GM21786 (cell line): ENCODE results near the gene UBAP1.
"Not testable (repeated sequence)": the region's sequence is repeated elsewhere in the genome, so short reads cannot be mapped to it uniquely, and the experiment has no call there.

Source experiments
- ATAC-seq: cut with Tn5 transposase; IDR thresholded peaks from one replicate; pipeline ENCODE4 v1.9.1; 2021; ENCODE audit not compliant: unreplicated experiment

UBAP1 gene

GRCh38 chr9:34220218-34220617 lies 41.4 kb downstream of the UBAP1 start:
- no peak for ATAC-seq

GRCh38 chr9:34224349-34224748 lies 45.5 kb downstream of the UBAP1 start:
- no peak for ATAC-seq

GRCh38 chr9:34226144-34226760 lies 47.4 kb downstream of the UBAP1 start:
- ATAC-seq: not testable (repeated sequence)

- no peak for ATAC-seq
Observed at GRCh38 chr9:34227445-34227844, 48.6 kb downstream of the UBAP1 start.

GRCh38 chr9:34230556-34230955 lies 51.7 kb downstream of the UBAP1 start:
- ATAC-seq: no peak

GRCh38 chr9:34232201-34232600 lies 53.4 kb downstream of the UBAP1 start:
- no peak for ATAC-seq

GRCh38 chr9:34233672-34234071 lies 54.8 kb downstream of the UBAP1 start:
- ATAC-seq: no peak

GRCh38 chr9:34237836-34238235 lies 59.0 kb downstream of the UBAP1 start:
- ATAC-seq: no peak

GRCh38 chr9:34240006-34240405 lies 61.2 kb downstream of the UBAP1 start:
- no peak for ATAC-seq

- ATAC-seq: no peak
Observed at GRCh38 chr9:34242830-34243229, 64.0 kb downstream of the UBAP1 start.

GRCh38 chr9:34245212-34245611 lies 66.4 kb downstream of the UBAP1 start:
- not testable (repeated sequence) for ATAC-seq

- no peak for ATAC-seq
Observed at GRCh38 chr9:34246453-34246852, 67.6 kb downstream of the UBAP1 start.

- not testable (repeated sequence) for ATAC-seq
Observed at GRCh38 chr9:34247782-34248181, 68.9 kb downstream of the UBAP1 start.

GRCh38 chr9:34249274-34249673 lies 70.4 kb downstream of the UBAP1 start:
- no peak for ATAC-seq

GRCh38 chr9:34250721-34251120 lies 71.9 kb downstream of the UBAP1 start:
- ATAC-seq: no peak

GRCh38 chr9:34252016-34252415 lies 73.2 kb downstream of the UBAP1 start:
- ATAC-seq: no peak

- peak; percentile 62 for ATAC-seq
Observed at GRCh38 chr9:34252670-34253459, 74.0 kb downstream of the UBAP1 start.

GRCh38 chr9:34253460-34253837 lies 74.6 kb downstream of the UBAP1 start:
- ATAC-seq: no peak

- no peak for ATAC-seq
Observed at GRCh38 chr9:34254141-34254913, 75.5 kb downstream of the UBAP1 start.

- ATAC-seq: no peak
Observed at GRCh38 chr9:34254966-34255825, 76.4 kb downstream of the UBAP1 start.

- no peak for ATAC-seq
Observed at GRCh38 chr9:34256104-34256503, 77.3 kb downstream of the UBAP1 start.
